Measurements from ENCODE around the gene TMEM139. TPM values are rescaled to one million over a fixed set of nuclear protein-coding genes. Genes with fewer than 3 reads are reported as not detected.

Gene TMEM139
- total RNA-seq, 3 donors from 2014 or later (not counting 1 experiment from before 2014, with no cell fraction given) = not detected

GRCh38 chr7:143255564-143255963 is 29.2 kb upstream of the TMEM139 start:
- ATAC-seq = no peak
- H3K4me1 ChIP-seq (ENCODE audit: control insufficient read depth, insufficient read depth, low read length) = peaks cover 7% of the 10 kb centered on the region
- H3K4me3 Mint-ChIP-seq = no peak overlapping the region
- TF ChIP-seq, protein P1, sequence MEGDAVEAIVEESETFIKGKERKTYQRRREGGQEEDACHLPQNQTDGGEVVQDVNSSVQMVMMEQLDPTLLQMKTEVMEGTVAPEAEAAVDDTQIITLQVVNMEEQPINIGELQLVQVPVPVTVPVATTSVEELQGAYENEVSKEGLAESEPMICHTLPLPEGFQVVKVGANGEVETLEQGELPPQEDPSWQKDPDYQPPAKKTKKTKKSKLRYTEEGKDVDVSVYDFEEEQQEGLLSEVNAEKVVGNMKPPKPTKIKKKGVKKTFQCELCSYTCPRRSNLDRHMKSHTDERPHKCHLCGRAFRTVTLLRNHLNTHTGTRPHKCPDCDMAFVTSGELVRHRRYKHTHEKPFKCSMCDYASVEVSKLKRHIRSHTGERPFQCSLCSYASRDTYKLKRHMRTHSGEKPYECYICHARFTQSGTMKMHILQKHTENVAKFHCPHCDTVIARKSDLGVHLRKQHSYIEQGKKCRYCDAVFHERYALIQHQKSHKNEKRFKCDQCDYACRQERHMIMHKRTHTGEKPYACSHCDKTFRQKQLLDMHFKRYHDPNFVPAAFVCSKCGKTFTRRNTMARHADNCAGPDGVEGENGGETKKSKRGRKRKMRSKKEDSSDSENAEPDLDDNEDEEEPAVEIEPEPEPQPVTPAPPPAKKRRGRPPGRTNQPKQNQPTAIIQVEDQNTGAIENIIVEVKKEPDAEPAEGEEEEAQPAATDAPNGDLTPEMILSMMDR (IDR thresholded peaks at IDR 0.05) = no peak
- H3K27ac Mint-ChIP-seq = no peak overlapping the region
- peaks cover 22% of the 10 kb centered on the region in 2 donors for H3K4me1 Mint-ChIP-seq
- H3K4me3 ChIP-seq (ENCODE audit: low read length) = no peak overlapping the region
- H3K36me3 ChIP-seq (ENCODE audit: control insufficient read depth, insufficient read depth, low read length) = no peaks in the 10 kb centered on the region
- no peaks in the 10 kb centered on the region for H3K27me3 ChIP-seq (ENCODE audit: control insufficient read depth, insufficient read depth, low read length)
- intact Hi-C loops (cut with micrococcal nuclease) = no loop called here
- WGBS (ENCODE audit: insufficient coverage) = 86% methylated on average over 1 of the region's 3 CpGs
- H3K27ac ChIP-seq (ENCODE audit: low read length) = no peak overlapping the region
- no peak for DNase-seq
- H3K9me3 Mint-ChIP-seq = no peaks in the 10 kb centered on the region
- peaks cover 3% of the 10 kb centered on the region for H3K9me3 ChIP-seq (ENCODE audit: control insufficient read depth, insufficient read depth, low read length)
- no peaks in the 10 kb centered on the region for H3K27me3 Mint-ChIP-seq (ENCODE audit: low read depth in 2 of 2)
- no peaks in the 10 kb centered on the region for H3K36me3 Mint-ChIP-seq

- no peak for DNase-seq
- TF ChIP-seq, protein P1 (IDR thresholded peaks at IDR 0.05) = no peak
- WGBS (ENCODE audit: insufficient coverage) = 100% methylated on average over 3 of the region's 3 CpGs
- H3K4me1 Mint-ChIP-seq = peaks cover 15 to 16% of the 10 kb centered on the region in 2 donors
- H3K27ac ChIP-seq (ENCODE audit: low read length) = peak overlapping the region; percentile 13
- no peak overlapping the region for H3K27ac Mint-ChIP-seq
- H3K9me3 Mint-ChIP-seq = no peaks in the 10 kb centered on the region
- no peak overlapping the region for H3K4me3 Mint-ChIP-seq
- intact Hi-C loops (cut with micrococcal nuclease) = no loop called here
- H3K4me3 ChIP-seq (ENCODE audit: low read length) = no peak overlapping the region
- no peaks in the 10 kb centered on the region for H3K27me3 ChIP-seq (ENCODE audit: control insufficient read depth, insufficient read depth, low read length)
- ATAC-seq = no peak
- no peaks in the 10 kb centered on the region for H3K36me3 Mint-ChIP-seq
- peaks cover 3% of the 10 kb centered on the region for H3K9me3 ChIP-seq (ENCODE audit: control insufficient read depth, insufficient read depth, low read length)
- H3K4me1 ChIP-seq (ENCODE audit: control insufficient read depth, insufficient read depth, low read length) = peaks cover 7% of the 10 kb centered on the region
- H3K36me3 ChIP-seq (ENCODE audit: control insufficient read depth, insufficient read depth, low read length) = no peaks in the 10 kb centered on the region
- no peaks in the 10 kb centered on the region for H3K27me3 Mint-ChIP-seq (ENCODE audit: low read depth in 2 of 2)
Measured at GRCh38 chr7:143256325-143256724, 28.4 kb upstream of the TMEM139 start.

DNA sequence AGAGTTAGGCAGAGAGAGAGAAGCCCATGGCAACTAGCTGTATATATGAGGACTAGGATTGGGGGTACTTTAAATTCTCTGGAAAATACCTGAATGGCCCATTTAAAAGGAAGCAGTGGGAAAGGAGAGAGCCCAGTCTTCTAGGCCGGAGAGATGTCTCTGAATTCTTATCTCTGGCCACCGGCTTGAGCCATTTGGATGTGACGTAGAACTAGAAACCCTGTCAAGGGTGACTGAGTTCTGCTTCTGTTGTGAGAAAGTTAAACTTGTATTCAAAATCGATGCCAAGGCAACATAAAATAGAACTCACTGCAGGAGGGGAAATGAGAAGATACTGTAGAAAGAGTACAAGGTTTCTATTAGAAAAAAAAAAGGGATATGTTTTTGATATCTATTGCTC is 27.8 kb upstream of the TMEM139 start:
- peaks cover 2% of the 10 kb centered on the region for H3K4me1 ChIP-seq (ENCODE audit: control insufficient read depth, insufficient read depth, low read length)
- peak overlapping the region; percentile 13 for H3K27ac ChIP-seq (ENCODE audit: low read length)
- DNase-seq (no peak), ATAC-seq (no peak)
- no peak overlapping the region for H3K27ac Mint-ChIP-seq
- peaks cover 3% of the 10 kb centered on the region for H3K9me3 ChIP-seq (ENCODE audit: control insufficient read depth, insufficient read depth, low read length)
- no peak overlapping the region for H3K4me3 Mint-ChIP-seq
- TF ChIP-seq, protein P1 (IDR thresholded peaks at IDR 0.05) = no peak
- H3K4me1 Mint-ChIP-seq = peaks cover 9 to 10% of the 10 kb centered on the region in 2 donors
- H3K36me3 Mint-ChIP-seq = no peaks in the 10 kb centered on the region
- H3K4me3 ChIP-seq (ENCODE audit: low read length) = no peak overlapping the region
- WGBS (ENCODE audit: insufficient coverage) = 80% methylated on average over 4 of the region's 4 CpGs
- H3K36me3 ChIP-seq (ENCODE audit: control insufficient read depth, insufficient read depth, low read length) = no peaks in the 10 kb centered on the region
- intact Hi-C loops (cut with micrococcal nuclease) = no loop called here
- no peaks in the 10 kb centered on the region for H3K9me3 Mint-ChIP-seq
- no peaks in the 10 kb centered on the region for H3K27me3 ChIP-seq (ENCODE audit: control insufficient read depth, insufficient read depth, low read length)
- no peaks in the 10 kb centered on the region for H3K27me3 Mint-ChIP-seq (ENCODE audit: low read depth in 2 of 2)

DNA sequence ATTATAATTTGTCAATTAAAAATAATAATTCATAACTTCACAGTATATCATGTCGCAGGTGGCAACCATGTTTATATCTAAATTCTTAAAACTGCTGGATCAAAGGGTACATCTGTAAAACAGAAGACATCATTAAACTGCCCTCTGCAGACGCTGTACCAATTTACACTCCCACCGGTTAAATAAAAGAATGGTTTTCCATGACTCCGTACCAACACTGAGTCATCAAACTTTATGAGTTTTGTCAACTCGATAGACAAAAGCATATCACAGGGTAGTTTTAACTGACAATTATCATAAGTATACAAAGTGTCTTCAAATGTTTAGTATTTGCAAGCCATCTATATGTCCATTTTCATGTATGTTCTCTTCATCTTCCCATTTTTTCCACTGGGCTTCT is 27.3 kb upstream of the TMEM139 start:
- Mint-ChIP-seq H3K4me1 (peaks cover 5% of the 10 kb centered on the region in 2 donors), H3K27ac (no peak overlapping the region), H3K4me3 (no peak overlapping the region), H3K27me3 (ENCODE audit: low read depth in 2 of 2) (no peaks in the 10 kb centered on the region), H3K9me3 (no peaks in the 10 kb centered on the region), H3K36me3 (no peaks in the 10 kb centered on the region)
- intact Hi-C loops (cut with micrococcal nuclease) = no loop called here
- H3K27me3 ChIP-seq (ENCODE audit: control insufficient read depth, insufficient read depth, low read length) = no peaks in the 10 kb centered on the region
- WGBS (ENCODE audit: insufficient coverage) = 89% methylated on average over 4 of the region's 5 CpGs
- H3K4me1 ChIP-seq (ENCODE audit: control insufficient read depth, insufficient read depth, low read length) = peaks cover under 1% of the 10 kb centered on the region
- ATAC-seq (no peak), DNase-seq (no peak)
- H3K27ac ChIP-seq (ENCODE audit: low read length) = no peak overlapping the region
- peaks cover 3% of the 10 kb centered on the region for H3K9me3 ChIP-seq (ENCODE audit: control insufficient read depth, insufficient read depth, low read length)
- TF ChIP-seq, protein P1 (IDR thresholded peaks at IDR 0.05) = no peak
- no peaks in the 10 kb centered on the region for H3K36me3 ChIP-seq (ENCODE audit: control insufficient read depth, insufficient read depth, low read length)
- H3K4me3 ChIP-seq (ENCODE audit: low read length) = no peak overlapping the region

Data from natural killer cell (primary cell).